K562 (cell line): ENCODE measurements around the gene SHE. TPM values are rescaled to one million over a fixed set of nuclear protein-coding genes. Genes with fewer than 3 reads are reported as not detected.

Source experiments
- CHAMP1 ChIP-seq: fragments of 450-650 bp; IDR thresholded peaks from 2 replicates; pipeline ENCODE4 v1.6.1; 2016; ENCODE audit warnings: mild to moderate bottlenecking
- CTCF ChIP-seq, 3 experiments: IDR thresholded peaks in 2 of 3; conservative IDR thresholded peaks in 1 of 3; 2 replicates each; pipeline ENCODE4 v1.5.1; 2011 to 2012; ENCODE audit warnings: low read length in 3 of 3, mild to moderate bottlenecking in 3 of 3, control low read depth in 2 of 3, improper control_type of control experiment in 1 of 3, inconsistent platforms in 1 of 3, low read depth in 1 of 3, mixed read lengths in 1 of 3, moderate library complexity in 1 of 3; ENCODE audit not compliant: insufficient read depth in 2 of 3
- FOXA3 ChIP-seq, 2 experiments: fragments of 450-650 bp in 1 of 2; sonication (generic) in 1 of 2; formaldehyde crosslinking; IDR thresholded peaks in 1 of 2; conservative IDR thresholded peaks in 1 of 2; 2 replicates each; pipeline versions ENCODE4 v1.4.0 to v1.8.0; 2020 to 2022; ENCODE audit warnings: mild to moderate bottlenecking in 2 of 2, missing genetic modification reagents in 1 of 2
- HOMEZ ChIP-seq: fragments of 250-450 bp; sonication (Bioruptor Pico); IDR thresholded peaks from 2 replicates; pipeline ENCODE4 v1.4.0; 2020; ENCODE audit warnings: mild to moderate bottlenecking, moderate library complexity
- MBD1 ChIP-seq: fragments of 250-450 bp; sonication (Bioruptor Pico); IDR thresholded peaks from 2 replicates; pipeline ENCODE4 v1.8.0; 2022; ENCODE audit warnings: inconsistent platforms
- POLR2B ChIP-seq: fragments of 450-650 bp; IDR thresholded peaks from 2 replicates; pipeline ENCODE4 v1.6.1; 2018; ENCODE audit warnings: low read depth; ENCODE audit not compliant: partially characterized antibody
- PRDM10 ChIP-seq: fragments of 450-650 bp; IDR thresholded peaks from 2 replicates; pipeline ENCODE4 v1.6.1; 2018; ENCODE audit not compliant: partially characterized antibody
- RCOR1 ChIP-seq, 2 experiments: IDR thresholded peaks; 2 replicates each; pipeline ENCODE4 v1.6.1; 2012; ENCODE audit warnings: low read depth in 2 of 2, low read length in 2 of 2, borderline replicate concordance in 1 of 2, improper control_type of control experiment in 1 of 2
- STAT5B ChIP-seq: fragments of 250-450 bp; sonication (Bioruptor Pico); IDR thresholded peaks from 2 replicates; pipeline ENCODE4 v1.8.0; 2021; ENCODE audit warnings: mild to moderate bottlenecking, inconsistent platforms
- TAF9B ChIP-seq: fragments of 450-650 bp; IDR thresholded peaks from 2 replicates; pipeline ENCODE4 v1.6.1; 2018; ENCODE audit warnings: mild to moderate bottlenecking; ENCODE audit not compliant: partially characterized antibody
- TFAP4 ChIP-seq: sonication (generic); formaldehyde crosslinking; IDR thresholded peaks from 2 replicates; pipeline ENCODE4 v1.8.0; 2022; ENCODE audit warnings: missing genetic modification reagents, mild to moderate bottlenecking, moderate library complexity, borderline replicate concordance
- polyA plus RNA-seq, 8 experiments: library from polyadenylated mRNA; depleted of rRNA in 4 of 8; stranded (reverse) in 5 of 8; unstranded in 3 of 8; fragments of >200 nt; fragmentation: Nextera tagmentation in 2 of 8; fragmentation: Illumina TruSeq in 1 of 8; extraction: Ambion mirVana in 2 of 8; extraction: Trizol in 1 of 8; gene quantifications; 2 replicates each; pipeline versions ENCODE4 v1.2.1 to v1.2.3, GENCODE V29; 2011 to 2014; ENCODE audit warnings: inconsistent platforms in 1 of 8, missing spikeins in 1 of 8
- total RNA-seq, 7 experiments: library from RNA; depleted of rRNA in 6 of 7; stranded (reverse); fragments of >200 nt in 6 of 7; fragmentation: Illumina TruSeq in 2 of 7; extraction: Trizol in 2 of 7; gene quantifications; 2 replicates each; pipeline versions ENCODE4 v1.2.1 to v1.2.3, GENCODE V29; 2011 to 2021; ENCODE audit warnings: low replicate concordance in 1 of 7

Gene SHE
- total and polyA plus RNA-seq, 9 of the 15 experiments (the other 6 are each of a cell fraction or from before 2014, with no cell fraction given), result 0.01 to 0.05 TPM; not detected in 7

- TF ChIP-seq PRDM10 (no peak), CTCF (IDR thresholded peaks at IDR 0.05 in 2 of 3, conservative IDR thresholded peaks at IDR 0.05 in 1 of 3; ENCODE audit: insufficient read depth in 2 of 3, low read depth in 1 of 3, low read length in 3 of 3) (peak; percentile 91 to 97 (median 94)), RCOR1 (IDR thresholded peaks at IDR 0.05; ENCODE audit: borderline replicate concordance in 1 of 2, low read depth in 2 of 2, low read length in 2 of 2) (peak in 1 of 2 experiments; percentile 53; a peak in 1 of 4 replicates), TFAP4 (peak; percentile 45; the same call in 1 of the 2 replicates), TAF9B (no peak), STAT5B (no peak), FOXA3 (CRISPR knock-in tag; conservative IDR thresholded peaks at IDR 0.05 in 1 of 2, IDR thresholded peaks at IDR 0.05 in 1 of 2) (no peak), MBD1 (0 out of 2 replicates have a peak, but pooled peaks have one; percentile 57), HOMEZ (no peak), POLR2B (no peak), CHAMP1 (peak; percentile 47; the same call in 1 of the 2 replicates)
Measured at GRCh38 chr1:154479764-154480421, 22.3 kb downstream of the SHE start (continued).
